HG03196 (cell line): Measurements from ENCODE around the gene KRTAP10-7.
"Not testable (repeated sequence)": the region's sequence is repeated elsewhere in the genome, so short reads cannot be mapped to it uniquely, and the experiment has no call there.

Source experiments
- ATAC-seq: cut with Tn5 transposase; IDR thresholded peaks from one replicate; pipeline ENCODE4 v1.9.1; 2021; ENCODE audit not compliant: unreplicated experiment

The KRTAP10-7 gene

DNA sequence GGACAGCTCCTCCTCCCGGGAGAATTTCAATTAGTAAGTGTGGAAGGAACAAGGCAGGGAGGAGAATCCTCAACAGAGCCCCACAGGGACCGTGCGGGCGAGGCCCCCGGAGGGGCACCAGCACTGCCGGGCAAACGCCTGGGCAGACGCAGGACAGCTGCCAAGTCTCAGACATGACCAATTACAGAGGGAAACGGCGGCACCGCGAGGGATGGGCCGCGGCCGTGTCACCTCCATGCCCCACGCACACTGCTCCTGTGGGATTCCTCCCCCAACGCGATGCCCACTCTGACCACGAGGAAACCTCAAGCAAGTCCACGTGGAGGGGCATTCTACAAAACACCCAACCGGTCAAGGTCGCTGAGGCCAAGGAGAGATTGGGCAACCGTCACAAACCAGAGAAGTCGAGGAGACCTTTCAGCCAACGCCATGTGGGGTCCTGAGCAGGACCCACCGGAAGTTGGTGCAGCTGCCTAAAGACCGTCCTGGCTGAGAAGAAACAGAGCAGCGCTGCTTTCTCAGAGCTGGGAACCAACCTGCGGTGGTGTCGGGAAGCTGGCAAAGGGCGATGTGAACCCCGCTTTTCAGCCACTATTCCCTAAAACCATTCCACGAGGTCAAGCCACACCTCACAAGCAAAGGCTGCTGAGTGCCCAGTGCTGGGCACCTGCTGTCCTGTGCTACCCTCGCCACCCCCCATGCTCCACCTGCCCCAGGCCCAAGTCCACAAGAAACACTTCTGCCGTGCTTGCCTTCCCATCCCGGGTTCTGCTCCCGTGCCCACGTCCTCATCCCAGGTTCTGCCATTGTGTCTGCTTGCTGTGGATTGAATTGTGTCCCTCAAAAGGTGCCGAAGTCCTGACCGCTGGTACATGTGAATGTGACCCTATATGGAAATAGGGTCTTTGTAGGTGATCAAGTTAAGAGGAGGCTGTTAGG lies 28.3 kb upstream of the KRTAP10-7 start:
- no peak for ATAC-seq

DNA sequence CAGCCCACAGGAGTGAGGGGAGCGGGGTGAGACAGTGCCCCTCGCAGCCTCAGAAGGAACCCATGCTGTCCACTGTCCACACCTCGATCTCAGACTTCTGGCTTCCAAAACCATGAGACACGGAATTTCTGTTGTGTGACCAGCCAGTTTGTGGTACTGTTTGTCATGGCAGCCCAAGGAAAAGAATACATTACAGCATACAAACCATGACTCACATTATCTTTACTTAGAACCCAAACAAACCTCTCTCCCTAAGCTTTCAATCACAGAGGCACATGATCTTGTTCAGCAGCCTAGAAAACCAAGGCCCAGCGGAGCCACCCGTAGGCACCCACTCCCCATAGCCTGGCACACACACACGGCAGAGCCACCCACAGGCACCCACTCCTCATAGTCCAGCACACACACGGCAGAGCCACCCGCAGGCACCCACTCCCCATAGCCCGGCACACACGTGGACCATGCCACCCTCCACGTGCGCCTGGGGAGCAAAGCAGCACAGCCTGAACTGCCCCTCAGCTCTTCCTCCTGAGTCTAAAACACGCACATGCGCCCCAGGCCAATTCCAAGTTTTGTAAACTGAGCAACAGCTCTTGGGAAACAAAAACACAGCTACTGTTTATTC lies 27.3 kb upstream of the KRTAP10-7 start:
- no peak for ATAC-seq

- not testable (repeated sequence) for ATAC-seq
Measured at GRCh38 chr21:44573630-44574456, 26.6 kb upstream of the KRTAP10-7 start, which contains the start of gene KRTAP10-4. Gene KRTAP10-4, plus strand, starts transcription at chr21:44573729. Its CDS starts 30 bp downstream, at chr21:44573759.

DNA sequence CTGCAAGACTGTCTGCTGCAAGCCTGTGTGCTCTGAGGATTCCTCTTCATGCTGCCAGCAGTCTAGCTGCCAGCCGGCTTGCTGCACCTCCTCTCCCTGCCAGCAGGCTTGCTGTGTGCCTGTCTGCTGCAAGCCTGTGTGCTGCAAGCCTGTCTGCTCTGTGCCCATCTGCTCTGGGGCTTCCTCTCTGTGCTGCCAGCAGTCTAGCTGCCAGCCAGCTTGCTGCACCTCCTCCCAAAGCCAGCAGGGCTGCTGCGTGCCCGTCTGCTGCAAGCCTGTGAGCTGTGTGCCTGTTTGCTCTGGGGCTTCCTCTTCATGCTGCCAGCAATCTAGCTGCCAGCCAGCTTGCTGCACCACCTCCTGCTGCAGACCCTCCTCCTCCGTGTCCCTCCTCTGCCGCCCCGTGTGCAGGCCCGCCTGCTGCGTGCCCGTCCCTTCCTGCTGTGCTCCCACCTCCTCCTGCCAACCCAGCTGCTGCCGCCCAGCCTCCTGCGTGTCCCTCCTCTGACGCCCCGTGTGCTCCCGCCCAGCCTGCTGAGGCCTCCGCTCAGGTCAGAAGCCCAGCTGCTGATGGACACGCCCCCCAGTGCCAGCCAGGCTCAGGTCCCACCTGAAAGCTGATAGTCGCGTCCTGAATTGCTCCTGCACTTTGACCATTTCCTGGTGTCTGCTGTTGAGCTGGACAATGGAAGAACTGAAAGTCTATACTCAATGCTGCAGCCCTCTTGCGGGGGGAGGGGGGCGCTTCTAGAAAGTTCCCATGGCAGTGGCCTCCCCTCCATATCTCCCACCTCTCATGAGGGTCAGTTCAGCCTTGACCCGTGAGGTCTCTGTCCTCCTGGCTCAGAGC lies 25.7 kb upstream of the KRTAP10-7 start:
- no peak for ATAC-seq

- no peak for ATAC-seq
Measured at GRCh38 chr21:44575307-44576024, 24.9 kb upstream of the KRTAP10-7 start.

DNA sequence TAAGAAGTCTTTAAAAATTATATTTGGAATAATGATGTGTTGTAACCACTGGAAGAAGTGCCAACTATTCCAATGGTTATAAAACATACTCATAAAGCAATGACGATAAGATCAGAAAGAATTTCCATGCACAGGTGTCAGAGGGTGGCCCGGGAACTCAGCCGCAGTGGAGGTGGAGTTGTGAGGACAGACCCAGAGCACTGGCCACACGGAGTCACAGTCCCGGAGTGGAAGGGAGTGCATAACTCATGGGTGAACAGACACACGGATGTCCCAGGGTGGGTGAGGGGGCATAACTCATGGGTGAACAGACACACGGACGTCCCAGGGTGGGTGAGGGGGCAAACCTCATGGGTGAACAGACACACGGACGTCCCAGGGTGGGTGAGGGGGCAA lies 24.4 kb upstream of the KRTAP10-7 start:
- ATAC-seq, result no peak

DNA sequence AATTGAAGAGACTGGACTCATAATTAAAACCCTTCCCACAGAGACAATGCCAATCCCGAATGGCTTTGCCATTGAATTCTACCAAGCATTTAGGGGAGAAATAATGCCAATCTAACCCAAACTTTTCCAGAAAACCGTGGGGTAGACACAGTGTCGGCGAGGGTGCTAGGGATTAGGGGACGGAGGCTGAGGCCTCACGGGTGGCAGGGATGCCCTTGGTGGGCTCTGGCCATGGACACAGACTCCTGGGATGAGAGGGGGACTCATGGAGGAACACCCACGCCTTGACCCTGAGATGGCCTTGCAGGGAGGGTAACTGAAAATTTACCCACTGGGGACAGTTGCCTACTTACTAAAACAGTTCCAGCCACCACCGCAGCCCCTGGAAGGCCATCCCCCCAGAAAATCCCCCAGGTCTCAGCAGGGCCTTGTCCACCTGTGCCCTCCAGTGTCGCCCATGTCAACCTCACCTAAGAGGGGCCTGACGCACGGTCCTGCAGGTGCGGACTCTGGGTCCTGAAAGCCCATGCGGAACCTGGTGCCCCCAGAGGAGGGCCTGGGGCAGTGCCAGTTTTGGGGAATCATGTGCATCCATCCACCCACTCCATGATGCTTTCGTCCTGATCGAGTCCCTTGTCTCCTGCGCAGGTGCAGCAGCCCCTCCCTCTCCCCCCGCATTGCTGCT lies 21.9 kb upstream of the KRTAP10-7 start:
- no peak for ATAC-seq

DNA sequence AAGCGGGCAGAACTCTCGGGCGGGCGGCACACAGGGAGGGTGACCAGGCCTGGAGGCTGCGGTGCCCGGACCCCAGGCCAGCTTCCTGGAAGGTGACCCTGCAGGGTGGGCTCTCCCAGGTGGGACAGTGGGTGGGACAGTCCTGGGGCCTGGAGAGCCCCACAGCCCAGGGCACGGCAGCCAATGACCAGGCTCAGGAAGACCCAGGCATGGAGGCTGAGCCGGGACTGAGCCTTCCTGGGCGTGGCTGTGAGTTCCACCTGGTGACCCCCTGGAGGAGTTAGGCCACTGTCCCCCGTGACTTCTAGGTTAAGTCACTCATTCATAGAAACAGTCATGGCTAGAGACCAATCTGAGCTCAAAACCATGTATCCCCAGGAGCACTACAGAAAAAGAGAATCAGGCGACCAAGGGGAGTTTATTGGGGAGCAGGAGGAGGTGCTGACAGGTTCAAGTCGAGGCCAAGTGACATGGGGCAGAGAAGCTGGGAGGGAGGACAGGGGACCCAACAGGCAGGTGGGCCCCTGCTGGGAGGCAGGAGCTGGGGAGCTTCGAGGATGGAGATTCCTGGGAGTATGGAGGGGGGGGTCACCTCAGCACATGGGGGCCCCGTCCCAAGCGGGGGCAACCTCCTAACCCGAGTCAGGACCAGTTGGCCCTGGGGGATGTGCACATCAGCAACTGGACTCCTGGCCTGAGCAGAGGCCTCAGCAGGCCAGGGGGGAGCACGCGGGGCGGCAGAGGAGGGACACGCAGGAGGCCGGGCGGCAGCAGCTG lies 21.2 kb upstream of the KRTAP10-7 start:
- no peak for ATAC-seq

GRCh38 chr21:44579833-44580144 lies 20.6 kb upstream of the KRTAP10-7 start:
- ATAC-seq, result no peak

GRCh38 chr21:44580231-44580821 lies 20.1 kb upstream of the KRTAP10-7 start, which contains the start of gene KRTAP10-5:
Gene KRTAP10-5, minus strand, starts transcription at chr21:44580604. Its CDS starts 26 bp downstream, at chr21:44580578.
- not testable (repeated sequence) for ATAC-seq

DNA sequence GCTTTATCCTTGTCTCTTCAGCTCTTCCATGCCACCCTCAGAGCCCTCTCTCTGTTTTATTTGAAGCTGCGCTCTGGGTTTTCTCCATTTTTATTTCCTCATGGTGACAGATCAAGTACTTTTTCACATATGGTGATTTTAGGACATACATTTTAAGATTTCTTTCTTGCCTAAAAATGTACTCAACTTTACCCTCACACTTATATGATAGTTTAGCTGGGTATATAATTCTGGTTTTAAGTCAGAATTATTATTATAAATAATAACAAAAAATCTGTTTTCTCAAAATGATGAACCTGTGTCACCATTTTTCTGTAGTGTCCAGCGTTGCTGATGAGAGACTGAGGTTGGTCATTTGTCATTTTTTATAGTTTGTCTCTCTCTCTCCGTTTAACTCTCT lies 19.2 kb upstream of the KRTAP10-7 start:
- no peak for ATAC-seq

- no peak for ATAC-seq
Measured at GRCh38 chr21:44582055-44582454, 18.3 kb upstream of the KRTAP10-7 start.

DNA sequence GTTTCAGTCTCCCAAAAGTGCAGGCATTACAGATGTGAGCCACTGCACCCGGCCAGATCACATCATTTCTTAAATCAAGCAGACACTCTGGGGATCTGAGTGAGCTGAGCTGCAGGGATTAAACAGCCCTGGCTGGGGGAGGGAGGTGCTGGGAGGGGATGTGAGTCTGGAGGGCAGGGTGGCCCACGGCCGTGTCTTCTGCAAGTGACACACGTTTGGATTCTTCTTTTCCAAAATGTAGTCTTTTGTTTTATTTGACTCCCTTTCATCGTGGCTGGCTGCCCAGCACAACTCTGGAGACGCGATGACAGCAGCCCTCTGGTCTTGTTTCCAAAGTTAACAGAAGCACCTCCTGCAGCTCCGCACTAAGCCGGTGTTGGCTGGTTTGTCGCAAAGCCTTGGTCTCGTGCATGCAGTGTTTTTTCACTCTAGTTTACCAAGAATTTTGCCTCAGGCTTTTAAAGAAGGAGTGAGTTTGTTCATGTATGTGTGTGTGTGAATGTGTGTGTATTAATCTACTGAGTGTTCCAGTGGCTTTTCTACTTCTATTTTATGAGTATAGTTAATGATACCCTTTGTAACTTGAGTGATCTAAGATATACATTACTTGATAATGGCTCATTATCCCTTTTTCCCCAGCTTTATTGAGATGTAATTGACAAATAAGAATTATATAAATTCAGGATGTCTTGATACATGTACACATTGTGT lies 17.2 kb upstream of the KRTAP10-7 start:
- ATAC-seq, result no peak

- no peak for ATAC-seq
Measured at GRCh38 chr21:44583800-44584147, 16.6 kb upstream of the KRTAP10-7 start.

GRCh38 chr21:44585892-44586291 lies 14.5 kb upstream of the KRTAP10-7 start:
- ATAC-seq, result no peak

DNA sequence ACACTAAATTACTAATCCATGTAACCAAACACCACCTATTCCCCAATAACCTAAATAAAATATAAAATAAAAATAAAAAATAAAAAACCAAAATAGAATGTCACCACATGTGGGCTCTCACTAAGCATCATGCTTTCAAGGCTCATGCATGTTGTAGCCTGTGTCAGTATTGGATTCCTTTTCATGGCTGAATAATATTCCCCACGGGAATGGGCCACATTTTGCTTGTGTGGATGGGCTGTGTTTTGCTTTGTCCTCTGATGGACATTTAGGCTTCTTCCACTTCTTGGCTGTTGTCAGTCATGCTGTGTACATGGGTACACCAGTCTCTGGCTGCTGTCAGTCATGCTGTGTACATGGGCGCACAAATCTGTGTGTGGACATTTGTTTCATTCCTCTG lies 11.3 kb upstream of the KRTAP10-7 start:
- ATAC-seq, result no peak

DNA sequence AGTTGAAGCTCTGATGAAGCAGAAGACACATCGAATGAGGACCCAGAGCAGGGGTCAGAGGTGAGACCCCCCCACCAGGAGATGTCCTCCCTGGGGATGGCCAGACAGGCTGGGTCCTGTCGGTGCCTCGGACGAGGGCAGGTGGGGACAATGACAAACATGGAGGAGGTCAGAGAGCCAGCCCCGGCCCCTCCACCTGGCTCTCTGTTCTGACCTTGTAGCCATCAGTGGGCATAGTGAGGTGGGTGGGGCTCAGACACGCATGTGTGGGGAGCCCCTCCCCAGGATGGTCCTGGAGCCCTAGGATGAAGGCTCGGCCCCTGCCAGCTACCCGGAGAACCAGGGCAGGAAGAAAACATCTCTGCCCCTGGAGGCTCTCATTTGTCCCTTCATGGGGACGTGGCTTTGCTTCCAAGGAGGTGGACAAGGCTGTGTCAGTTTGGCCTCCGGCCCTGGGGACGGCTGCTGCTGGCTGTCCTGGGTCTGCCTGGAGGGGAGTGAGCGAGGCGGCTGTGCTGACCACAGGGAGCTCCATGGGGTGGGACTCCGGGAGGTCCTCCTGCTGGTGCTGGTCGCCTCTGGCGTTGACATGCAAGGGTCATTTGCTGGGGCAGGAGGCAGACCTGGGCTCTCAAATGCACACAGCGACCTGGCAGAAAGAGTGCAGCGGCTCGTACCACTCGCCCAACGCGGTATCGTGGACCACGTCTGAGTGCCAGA lies 10.7 kb upstream of the KRTAP10-7 start:
- no peak for ATAC-seq
